GM21825 (cell line): ENCODE data around the gene ARRDC3.
A peak's percentile ranks its signal among the peaks of the same experiment; 100 is the strongest.
"Not testable (repeated sequence)": the region's sequence is repeated elsewhere in the genome, so short reads cannot be mapped to it uniquely, and the experiment has no call there.

Experiments used
- ATAC-seq: cut with Tn5 transposase; IDR thresholded peaks from one replicate; pipeline ENCODE4 v1.9.1; 2021; ENCODE audit warnings: mild to moderate bottlenecking, moderate library complexity; ENCODE audit not compliant: unreplicated experiment

The ARRDC3 gene

GRCh38 chr5:91361055-91361701 is 21.9 kb downstream of the ARRDC3 start:
- ATAC-seq = peak; percentile 81

GRCh38 chr5:91359962-91360609 is 23.0 kb downstream of the ARRDC3 start:
- ATAC-seq = no peak

GRCh38 chr5:91357806-91358205 is 25.3 kb downstream of the ARRDC3 start:
- no peak for ATAC-seq

- no peak for ATAC-seq
Measured at GRCh38 chr5:91357012-91357634, 26.0 kb downstream of the ARRDC3 start.

GRCh38 chr5:91354867-91355266 is 28.2 kb downstream of the ARRDC3 start:
- not testable (repeated sequence) for ATAC-seq

- no peak for ATAC-seq
Measured at GRCh38 chr5:91352831-91353695, 30.1 kb downstream of the ARRDC3 start.

GRCh38 chr5:91345461-91345860 is 37.7 kb downstream of the ARRDC3 start:
- ATAC-seq = no peak

- ATAC-seq = not testable (repeated sequence)
Measured at GRCh38 chr5:91344661-91345200, 38.4 kb downstream of the ARRDC3 start.

- no peak for ATAC-seq
Measured at GRCh38 chr5:91343916-91344315, 39.2 kb downstream of the ARRDC3 start.

GRCh38 chr5:91342931-91343330 is 40.2 kb downstream of the ARRDC3 start:
- not testable (repeated sequence) for ATAC-seq

GRCh38 chr5:91341154-91341553 is 42.0 kb downstream of the ARRDC3 start:
- ATAC-seq = no peak

- no peak for ATAC-seq
Measured at GRCh38 chr5:91340532-91340931, 42.6 kb downstream of the ARRDC3 start.

GRCh38 chr5:91339063-91339705 is 43.9 kb downstream of the ARRDC3 start:
- ATAC-seq = no peak

GRCh38 chr5:91332267-91333045 is 50.7 kb downstream of the ARRDC3 start:
- ATAC-seq = peak; percentile 69

GRCh38 chr5:91331705-91332104 is 51.4 kb downstream of the ARRDC3 start:
- ATAC-seq = no peak

GRCh38 chr5:91329283-91329682 is 53.8 kb downstream of the ARRDC3 start:
- no peak for ATAC-seq

GRCh38 chr5:91328743-91329142 is 54.4 kb downstream of the ARRDC3 start:
- ATAC-seq = no peak

- ATAC-seq = not testable (repeated sequence)
Measured at GRCh38 chr5:91322981-91323380, 60.1 kb downstream of the ARRDC3 start.

GRCh38 chr5:91319667-91320066 is 63.5 kb downstream of the ARRDC3 start:
- no peak for ATAC-seq

- no peak for ATAC-seq
Measured at GRCh38 chr5:91318724-91319123, 64.4 kb downstream of the ARRDC3 start.
